Fibroblast of pulmonary artery (primary cell): Measurements from ENCODE around the gene COL25A1.
"Not testable (repeated sequence)": the region's sequence is repeated elsewhere in the genome, so short reads cannot be mapped to it uniquely, and the experiment has no call there.

ENCODE experiments used
- DNase-seq: peaks from one replicate; pipeline ENCODE4 v3.0.0-alpha.2; 2010; ENCODE audit warnings: low read depth
- H3K4me3 ChIP-seq: replicated peaks from 2 replicates; pipeline ENCODE4 v1.5.1; 2011; ENCODE audit warnings: low read depth, mild to moderate bottlenecking, control low read depth, low read length, moderate library complexity
- CTCF ChIP-seq: IDR thresholded peaks from 2 replicates; pipeline ENCODE4 v1.5.1; 2011; ENCODE audit warnings: mild to moderate bottlenecking, control low read depth, low read length, inconsistent platforms; ENCODE audit errors: missing control alignments

Gene COL25A1

DNA sequence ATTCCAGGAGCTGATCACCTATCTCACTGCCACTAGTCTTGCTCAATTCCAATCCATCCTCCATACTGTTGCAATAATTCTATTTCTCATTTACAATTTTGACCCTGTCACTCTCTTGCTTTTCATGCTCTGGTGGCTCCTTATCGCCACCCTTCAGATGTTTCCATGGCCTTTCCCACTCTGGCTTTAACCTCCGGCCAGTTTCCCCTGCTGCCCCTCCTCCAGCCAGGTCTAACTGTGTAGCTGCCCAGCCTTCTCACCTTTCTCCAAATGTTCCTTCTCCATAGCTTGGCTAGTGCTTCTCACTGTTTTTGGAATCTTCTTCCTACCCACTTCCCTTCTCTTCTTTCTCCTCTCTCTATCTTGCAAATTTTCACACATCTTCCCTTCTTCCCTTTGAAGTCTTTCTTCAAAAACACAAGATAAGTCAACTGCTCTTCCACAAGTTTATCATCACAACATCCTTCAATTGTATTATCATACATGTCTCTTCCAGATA lies 153.8 kb downstream of the COL25A1 start:
- no peak overlapping the region for H3K4me3 ChIP-seq
- no peak for TF ChIP-seq CTCF

DNA sequence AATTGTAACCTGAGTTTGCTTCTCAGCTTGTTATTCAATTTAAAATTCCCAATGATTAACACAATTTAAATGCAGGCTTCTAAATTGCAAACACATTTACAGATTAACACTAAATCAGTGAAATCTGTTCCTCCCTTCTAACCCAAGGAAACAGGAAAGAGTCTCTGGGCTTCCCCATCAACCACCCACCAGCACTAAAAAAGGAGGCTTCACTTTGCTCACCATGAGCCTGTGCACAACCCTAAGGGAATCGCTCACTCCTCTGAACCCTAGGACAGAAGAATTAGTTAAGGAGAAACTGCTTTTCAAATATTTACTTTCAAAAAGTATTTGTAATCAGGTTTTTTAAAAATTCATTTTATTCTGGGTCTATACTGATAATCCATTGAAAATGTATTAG lies 155.3 kb downstream of the COL25A1 start:
- TF ChIP-seq CTCF, result no peak
- no peak for DNase-seq

More for the DNA sequence above, 153.8 kb downstream of the COL25A1 start:
- no peak for DNase-seq

GRCh38 chr4:109146499-109146898 lies 156.0 kb downstream of the COL25A1 start:
- H3K4me3 ChIP-seq, result no peak overlapping the region
- DNase-seq, result no peak
- TF ChIP-seq CTCF, result no peak

More for the DNA sequence above, 155.3 kb downstream of the COL25A1 start:
- H3K4me3 ChIP-seq, result no peak overlapping the region

- not testable (repeated sequence) for H3K4me3 ChIP-seq, DNase-seq
Observed at GRCh38 chr4:109138125-109138524, 164.3 kb downstream of the COL25A1 start.

GRCh38 chr4:109134921-109135320 lies 167.5 kb downstream of the COL25A1 start:
- TF ChIP-seq CTCF, result no peak
- DNase-seq, result no peak

DNA sequence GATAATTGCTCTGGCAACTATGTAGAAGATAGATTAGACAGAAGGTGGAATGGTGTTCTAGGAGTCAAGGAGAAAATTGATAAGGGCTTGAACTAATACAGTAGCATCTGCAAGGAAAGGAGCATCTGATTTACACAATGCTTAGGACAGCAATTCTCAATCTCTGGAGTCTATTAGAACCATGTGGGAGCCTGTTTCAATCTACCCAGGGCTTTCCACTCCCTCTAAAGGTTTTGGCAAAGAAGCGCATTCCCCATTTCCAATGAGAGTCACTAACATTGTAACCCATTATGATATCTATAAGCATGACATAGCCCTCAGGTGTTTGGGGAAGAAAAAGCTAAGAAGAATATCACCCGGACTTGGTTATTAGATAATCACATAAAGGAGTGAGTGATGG lies 168.2 kb downstream of the COL25A1 start:
- no peak for DNase-seq
- TF ChIP-seq CTCF, result no peak
- H3K4me3 ChIP-seq, result no peak overlapping the region

More at GRCh38 chr4:109134921-109135320, 167.5 kb downstream of the COL25A1 start:
- no peak overlapping the region for H3K4me3 ChIP-seq

GRCh38 chr4:109131559-109131958 lies 170.9 kb downstream of the COL25A1 start:
- no peak for TF ChIP-seq CTCF
- no peak overlapping the region for H3K4me3 ChIP-seq
- DNase-seq, result no peak

DNA sequence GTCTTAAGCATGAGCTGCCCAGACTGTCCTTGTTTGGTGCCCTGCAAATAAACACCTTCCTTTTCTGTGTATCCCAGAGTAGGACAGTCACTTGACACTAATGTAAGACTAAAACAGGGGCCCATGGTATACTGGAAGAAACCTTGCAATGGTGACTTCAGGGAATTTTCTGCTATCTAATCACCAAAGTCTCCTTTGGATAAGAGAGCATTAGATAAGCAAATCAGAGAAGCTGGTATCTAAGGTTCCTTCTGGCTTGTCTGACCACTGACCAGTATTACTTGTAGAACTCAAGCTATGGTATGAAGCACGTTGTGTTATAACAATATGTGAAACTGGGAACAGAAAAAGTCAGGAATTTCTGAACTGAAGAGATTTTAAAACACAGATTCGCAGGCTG lies 173.9 kb downstream of the COL25A1 start:
- DNase-seq, result no peak
- TF ChIP-seq CTCF, result no peak
- no peak overlapping the region for H3K4me3 ChIP-seq
